Medulla oblongata (tissue), 1 donor: ENCODE results near the gene ZNF652.

Experiments used
- DNase-seq: peaks from one replicate; pipeline ENCODE4 v3.0.0-alpha.2; 2015; ENCODE audit errors: extremely low spot score

ZNF652 gene

GRCh38 chr17:49361902-49362722 lies at the start of gene ZNF652:
Gene ZNF652 (minus strand): TSS chr17:49362250. CDS start chr17:49317725, 44,525 bp downstream.
- DNase-seq = peak; percentile 91

GRCh38 chr17:49409066-49409465 lies 47.0 kb upstream of the ZNF652 start:
- no peak for DNase-seq

- DNase-seq = peak; percentile 67
Measured at GRCh38 chr17:49407981-49408501, 46.0 kb upstream of the ZNF652 start.

GRCh38 chr17:49407086-49407485 lies 45.0 kb upstream of the ZNF652 start:
- DNase-seq = no peak

- DNase-seq = no peak
Measured at GRCh38 chr17:49406421-49407061, 44.5 kb upstream of the ZNF652 start.

GRCh38 chr17:49404906-49405305 lies 42.9 kb upstream of the ZNF652 start:
- DNase-seq = no peak

GRCh38 chr17:49404361-49404760 lies 42.3 kb upstream of the ZNF652 start:
- DNase-seq = no peak

GRCh38 chr17:49403514-49404289 lies 41.7 kb upstream of the ZNF652 start:
- DNase-seq = no peak

GRCh38 chr17:49402706-49403105 lies 40.7 kb upstream of the ZNF652 start:
- DNase-seq = no peak

- peak; percentile 78 for DNase-seq
Measured at GRCh38 chr17:49401971-49402611, 40.0 kb upstream of the ZNF652 start.

GRCh38 chr17:49399995-49400394 lies 37.9 kb upstream of the ZNF652 start:
- DNase-seq = no peak

GRCh38 chr17:49397586-49397985 lies 35.5 kb upstream of the ZNF652 start:
- no peak for DNase-seq

GRCh38 chr17:49393491-49394255 lies 31.6 kb upstream of the ZNF652 start:
- DNase-seq = peak; percentile 64

- DNase-seq = peak; percentile 87
Measured at GRCh38 chr17:49390548-49391324, 28.7 kb upstream of the ZNF652 start.

GRCh38 chr17:49389514-49390347 lies 27.7 kb upstream of the ZNF652 start:
- DNase-seq = peak; percentile 14

- DNase-seq = no peak
Measured at GRCh38 chr17:49388692-49389513, 26.9 kb upstream of the ZNF652 start.

- DNase-seq = peak; percentile 58
Measured at GRCh38 chr17:49388290-49388640, 26.2 kb upstream of the ZNF652 start.
